HCT116 (cell line): ENCODE results near the gene RGPD6. TPM values are rescaled to one million over a fixed set of nuclear protein-coding genes. Genes with fewer than 3 reads are reported as not detected.
"Not testable (repeated sequence)": the region's sequence is repeated elsewhere in the genome, so short reads cannot be mapped to it uniquely, and the experiment has no call there.

ENCODE experiments used
- ATAC-seq: fragments of 200-7000 bp; cut with Tn5 transposase; 2 replicates; pipeline ENCODE4 v1.9.1; 2020; ENCODE audit warnings: mild to moderate bottlenecking, moderate library complexity
- BruUV-seq: library from RNA; stranded (reverse); fragments of 400-500 nt; replicated peaks from 2 replicates; lab custom pipeline; 2021; lab: Mats Ljungman, UMichigan
- CTCF ChIA-PET: fragments of 300-600 bp; sonication (Branson Sonifier 250); formaldehyde crosslinking; loops from one replicate; lab custom pipeline; 2021; ENCODE audit warnings: antibody characterized with exemption; lab: Charles Lee
- POLR2A ChIA-PET: fragments of 300-600, 350-600 bp; sonication (Branson Sonifier 250); formaldehyde crosslinking; loops from one replicate; lab custom pipeline; 2021; ENCODE audit warnings: antibody characterized with exemption; lab: Charles Lee
- RAD21 ChIA-PET, 2 experiments: fragments of 300-600 bp; sonication (Branson Sonifier 250); formaldehyde crosslinking; loops; one replicate each; lab custom pipeline; 2023; ENCODE audit warnings: low total read pairs in 2 of 2; ENCODE audit not compliant: uncharacterized antibody in 2 of 2, unreplicated experiment in 2 of 2, low non-redundant PET in 1 of 2; lab: Charles Lee
- DNase-seq: peaks from one replicate; pipeline ENCODE4 v3.0.0-alpha.2; 2010; ENCODE audit warnings: low read depth, low spot score
- H2AFZ ChIP-seq: fragments of 200-600 bp; shearing (Covaris generic), sonication (generic); 2 replicates; pipeline ENCODE4 v1.6.1; 2017; ENCODE audit warnings: low read depth, mixed run types, mixed read lengths, antibody characterized with exemption, low read length; ENCODE audit not compliant: poor library complexity, severe bottlenecking
- H3K27ac ChIP-seq: 2 replicates; pipeline ENCODE4 v1.5.1; 2012; ENCODE audit warnings: low read depth, low read length
- H3K27me3 ChIP-seq: fragments of 200-600 bp; sonication (generic); 2 replicates; pipeline ENCODE4 v1.6.1; 2016; ENCODE audit warnings: mixed run types, low read length, mixed read lengths; ENCODE audit not compliant: insufficient read depth
- H3K36me3 ChIP-seq, 2 experiments: fragments of 200-500 bp in 1 of 2; fragments of 200-600 bp in 1 of 2; sonication (Bioruptor generic) in 1 of 2; sonication (generic) in 1 of 2; 2 replicates each; pipeline versions ENCODE4 v1.5.1 to v1.6.1; 2014 to 2016; ENCODE audit warnings: low read length in 2 of 2, inconsistent platforms in 1 of 2, mixed read lengths in 1 of 2, mixed run types in 1 of 2; ENCODE audit not compliant: insufficient read depth in 2 of 2, control insufficient read depth in 1 of 2
- H3K4me1 ChIP-seq, 2 experiments: fragments of 200-600 bp in 1 of 2; sonication (generic) in 1 of 2; 2 replicates each; pipeline versions ENCODE4 v1.5.1 to v1.6.1; 2012 to 2017; ENCODE audit warnings: low read length in 2 of 2, inconsistent platforms in 1 of 2, mild to moderate bottlenecking in 1 of 2, mixed read lengths in 1 of 2, mixed run types in 1 of 2, moderate library complexity in 1 of 2; ENCODE audit not compliant: insufficient read depth in 2 of 2, control insufficient read depth in 1 of 2
- H3K4me2 ChIP-seq: fragments of 200-600 bp; sonication (generic); 2 replicates; pipeline ENCODE4 v1.6.1; 2017; ENCODE audit warnings: mixed run types, low read length, mixed read lengths
- H3K4me3 ChIP-seq, 2 experiments: fragments of 200-600 bp in 1 of 2; sonication (generic) in 1 of 2; replicated peaks in 1 of 2; 2 replicates each; pipeline ENCODE4 v1.5.1; 2011 to 2016; ENCODE audit warnings: low read length in 2 of 2, control low read depth in 1 of 2, low read depth in 1 of 2, mild to moderate bottlenecking in 1 of 2, mixed read lengths in 1 of 2, mixed run types in 1 of 2
- H3K79me2 ChIP-seq: fragments of 200-600 bp; sonication (generic); 2 replicates; pipeline ENCODE4 v1.6.1; 2017; ENCODE audit warnings: mild to moderate bottlenecking, mixed run types, low read length, moderate library complexity, mixed read lengths; ENCODE audit not compliant: insufficient read depth
- H3K9ac ChIP-seq: fragments of 200-600 bp; sonication (generic); 2 replicates; pipeline ENCODE4 v1.6.1; 2016; ENCODE audit warnings: low read length, mixed read lengths
- H3K9me2 ChIP-seq: fragments of 200-600 bp; sonication (generic), shearing (Covaris generic); 2 replicates; pipeline ENCODE4 v1.6.1; 2017; ENCODE audit warnings: mixed run types, mild to moderate bottlenecking, moderate library complexity; ENCODE audit not compliant: insufficient read depth
- H3K9me3 ChIP-seq, 2 experiments: fragments of 200-500 bp in 1 of 2; fragments of 200-600 bp in 1 of 2; sonication (Bioruptor generic) in 1 of 2; sonication (generic) in 1 of 2; 2 replicates each; pipeline ENCODE4 v1.6.1; 2014 to 2017; ENCODE audit warnings: low read length in 2 of 2, mixed read lengths in 2 of 2, inconsistent platforms in 1 of 2, low read depth in 1 of 2, mild to moderate bottlenecking in 1 of 2, mixed run types in 1 of 2, moderate library complexity in 1 of 2; ENCODE audit not compliant: control insufficient read depth in 1 of 2, insufficient read depth in 1 of 2
- H4K20me1 ChIP-seq: fragments of 200-600 bp; sonication (generic), shearing (Covaris generic); 2 replicates; pipeline ENCODE4 v1.6.1; 2017; ENCODE audit warnings: mixed run types, mild to moderate bottlenecking, moderate library complexity; ENCODE audit not compliant: insufficient read depth
- intact Hi-C: fragments of 100-400 bp; cut with micrococcal nuclease; formaldehyde crosslinking; loops from 2 replicates; pipeline ENCODE4 v1.10.0; 2022
- total RNA-seq: library from RNA; stranded (reverse); gene quantifications from one replicate; pipeline ENCODE4 v1.2.1, GENCODE V29; 2021; ENCODE audit not compliant: unreplicated experiment

Gene RGPD6
- total RNA-seq, 1 experiment from 2014 or later = 17.7 TPM

GRCh38 chr2:110494488-110494887 lies 82.5 kb downstream of the RGPD6 start:
- H3K4me2 ChIP-seq, H3K36me3 ChIP-seq, H4K20me1 ChIP-seq, H3K27ac ChIP-seq, H3K4me1 ChIP-seq, H3K4me3 ChIP-seq, H3K27me3 ChIP-seq, CTCF ChIA-PET, H2AFZ ChIP-seq, POLR2A ChIA-PET, H3K9ac ChIP-seq, RAD21 ChIA-PET, H3K79me2 ChIP-seq, H3K9me2 ChIP-seq, H3K9me3 ChIP-seq, BruUV-seq, intact Hi-C loops, DNase-seq: not testable (repeated sequence)
- ATAC-seq = peak; percentile 49

- RAD21 ChIA-PET, H3K4me1 ChIP-seq, H3K36me3 ChIP-seq, H3K79me2 ChIP-seq, H3K4me3 ChIP-seq, H4K20me1 ChIP-seq, H3K9me2 ChIP-seq, CTCF ChIA-PET, H3K27ac ChIP-seq, H3K27me3 ChIP-seq, H3K9me3 ChIP-seq, ATAC-seq, H3K9ac ChIP-seq, H3K4me2 ChIP-seq, DNase-seq, intact Hi-C loops, POLR2A ChIA-PET, H2AFZ ChIP-seq, BruUV-seq: not testable (repeated sequence)
These were observed 88.0 kb downstream of the RGPD6 start for GRCh38 chr2:110488991-110489390.

- CTCF ChIA-PET, POLR2A ChIA-PET, intact Hi-C loops, ATAC-seq, H2AFZ ChIP-seq, H3K79me2 ChIP-seq, H3K27me3 ChIP-seq, BruUV-seq, H3K4me1 ChIP-seq, DNase-seq, H3K9me3 ChIP-seq, H3K4me3 ChIP-seq, H3K9ac ChIP-seq, RAD21 ChIA-PET, H3K36me3 ChIP-seq, H4K20me1 ChIP-seq, H3K27ac ChIP-seq, H3K9me2 ChIP-seq, H3K4me2 ChIP-seq: not testable (repeated sequence)
These were observed 94.3 kb downstream of the RGPD6 start for GRCh38 chr2:110482697-110483096.

GRCh38 chr2:110481200-110481599 lies 95.8 kb downstream of the RGPD6 start:
- H2AFZ ChIP-seq, H3K9me2 ChIP-seq, H3K27ac ChIP-seq, BruUV-seq, H3K4me2 ChIP-seq, H3K4me3 ChIP-seq, DNase-seq, H3K9me3 ChIP-seq, H3K9ac ChIP-seq, H3K79me2 ChIP-seq, intact Hi-C loops, H3K27me3 ChIP-seq, H3K36me3 ChIP-seq, CTCF ChIA-PET, POLR2A ChIA-PET, RAD21 ChIA-PET, H3K4me1 ChIP-seq, H4K20me1 ChIP-seq: not testable (repeated sequence)
- ATAC-seq = peak; percentile 58

GRCh38 chr2:110480084-110480483 lies 96.9 kb downstream of the RGPD6 start:
- BruUV-seq, CTCF ChIA-PET, DNase-seq, H3K4me3 ChIP-seq, H3K9ac ChIP-seq, H3K27ac ChIP-seq, H3K36me3 ChIP-seq, POLR2A ChIA-PET, H3K9me2 ChIP-seq, H3K4me2 ChIP-seq, RAD21 ChIA-PET, H3K79me2 ChIP-seq, H4K20me1 ChIP-seq, H3K27me3 ChIP-seq, ATAC-seq, H3K4me1 ChIP-seq, H3K9me3 ChIP-seq, intact Hi-C loops, H2AFZ ChIP-seq: not testable (repeated sequence)
